GM21529 (cell line): Measurements from ENCODE around the gene TTC12.

Experiments
- ATAC-seq: cut with Tn5 transposase; IDR thresholded peaks from one replicate; pipeline ENCODE4 v1.9.1; 2021; ENCODE audit not compliant: unreplicated experiment

TTC12 gene, protein sequence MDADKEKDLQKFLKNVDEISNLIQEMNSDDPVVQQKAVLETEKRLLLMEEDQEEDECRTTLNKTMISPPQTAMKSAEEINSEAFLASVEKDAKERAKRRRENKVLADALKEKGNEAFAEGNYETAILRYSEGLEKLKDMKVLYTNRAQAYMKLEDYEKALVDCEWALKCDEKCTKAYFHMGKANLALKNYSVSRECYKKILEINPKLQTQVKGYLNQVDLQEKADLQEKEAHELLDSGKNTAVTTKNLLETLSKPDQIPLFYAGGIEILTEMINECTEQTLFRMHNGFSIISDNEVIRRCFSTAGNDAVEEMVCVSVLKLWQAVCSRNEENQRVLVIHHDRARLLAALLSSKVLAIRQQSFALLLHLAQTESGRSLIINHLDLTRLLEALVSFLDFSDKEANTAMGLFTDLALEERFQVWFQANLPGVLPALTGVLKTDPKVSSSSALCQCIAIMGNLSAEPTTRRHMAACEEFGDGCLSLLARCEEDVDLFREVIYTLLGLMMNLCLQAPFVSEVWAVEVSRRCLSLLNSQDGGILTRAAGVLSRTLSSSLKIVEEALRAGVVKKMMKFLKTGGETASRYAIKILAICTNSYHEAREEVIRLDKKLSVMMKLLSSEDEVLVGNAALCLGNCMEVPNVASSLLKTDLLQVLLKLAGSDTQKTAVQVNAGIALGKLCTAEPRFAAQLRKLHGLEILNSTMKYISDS

DNA sequence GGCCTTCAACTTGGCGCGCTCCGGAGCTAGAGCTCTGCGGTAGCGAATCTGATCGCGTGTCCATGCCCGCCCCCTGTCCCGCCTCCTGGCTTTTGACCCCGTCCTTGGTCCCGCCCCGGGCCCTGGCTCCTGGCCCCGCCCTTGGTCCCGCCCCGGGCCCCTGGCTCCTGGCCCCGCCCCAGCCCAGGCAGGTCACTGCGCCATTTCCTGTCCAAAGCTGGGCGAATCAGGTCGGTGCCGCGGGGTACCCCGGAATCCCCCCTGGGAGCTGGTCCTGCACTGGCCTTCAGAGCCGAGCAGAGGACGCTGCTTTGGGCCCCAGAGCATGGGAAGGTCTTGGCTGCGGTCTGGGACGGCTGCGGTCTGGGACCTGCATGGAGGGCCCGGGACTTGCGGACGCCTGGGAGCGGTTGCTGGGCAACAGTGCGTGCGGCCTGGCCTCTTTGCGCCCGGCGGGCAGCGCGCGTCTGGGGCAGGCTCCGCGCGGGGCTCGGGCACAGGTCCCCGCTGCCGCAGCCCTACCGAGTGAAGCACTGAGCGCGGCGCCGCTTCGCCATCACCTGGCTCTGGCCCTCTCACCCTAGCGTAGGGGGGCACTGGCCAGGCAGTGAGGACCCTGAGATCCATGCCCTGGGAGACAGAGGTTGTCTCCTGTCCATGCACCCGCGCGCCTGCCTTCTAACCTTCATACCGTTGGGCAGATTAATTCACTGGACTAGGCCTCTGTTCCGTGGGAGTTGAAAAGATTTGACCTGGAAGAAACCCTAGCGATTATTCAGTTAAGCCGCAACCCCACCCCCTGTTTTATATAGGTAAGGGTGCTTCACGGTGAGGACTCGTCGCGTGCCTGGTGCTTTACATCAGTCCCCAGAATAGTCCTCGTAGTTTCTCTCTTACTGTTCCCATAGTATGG lies at the start of gene TTC12:
Gene TTC12 (plus strand): TSS at position 195 of the 913 bp plus-strand sequence. CDS start 1,675 bp downstream, outside the sequence.
- peak; percentile 99 for ATAC-seq

DNA sequence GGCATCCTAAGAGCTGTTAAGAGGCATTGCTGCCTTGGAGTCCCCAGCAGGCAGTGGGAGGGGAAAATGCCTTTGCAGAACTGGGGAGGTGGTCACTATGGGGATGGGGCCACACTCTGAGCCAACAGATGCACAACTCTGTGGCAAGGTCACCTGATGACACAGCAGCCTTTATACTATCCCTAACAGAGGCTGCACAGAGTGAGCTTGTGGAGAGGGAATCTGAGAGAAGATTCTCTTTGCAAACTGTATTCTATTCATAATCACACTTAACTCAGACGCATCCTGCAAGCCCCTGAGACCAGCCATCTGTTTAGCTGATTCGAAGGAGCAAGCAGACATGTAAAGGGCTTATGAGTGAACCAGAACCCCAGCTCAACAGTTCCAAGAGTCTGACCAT lies 49.0 kb upstream of the TTC12 start:
- ATAC-seq = no peak

DNA sequence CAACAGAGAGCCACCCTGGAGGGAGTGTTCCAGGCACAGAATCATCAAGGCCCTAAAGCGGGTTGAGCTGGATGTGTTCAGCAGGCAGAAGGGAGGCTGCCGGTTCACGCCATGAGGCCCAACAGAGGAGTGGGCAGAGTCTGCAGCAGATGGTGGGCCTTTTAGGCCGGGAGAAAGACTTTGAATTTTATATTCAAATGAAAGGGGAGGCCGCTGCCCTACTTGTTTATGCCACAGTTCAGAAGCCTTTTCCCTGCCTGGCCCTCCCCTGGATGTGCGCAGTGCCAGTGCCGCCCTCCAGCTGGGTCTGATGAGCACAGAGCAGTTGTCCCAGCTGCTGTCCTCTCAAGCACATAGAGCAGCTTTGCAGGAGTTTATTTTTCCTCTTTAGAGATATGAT lies 46.9 kb upstream of the TTC12 start:
- no peak for ATAC-seq

DNA sequence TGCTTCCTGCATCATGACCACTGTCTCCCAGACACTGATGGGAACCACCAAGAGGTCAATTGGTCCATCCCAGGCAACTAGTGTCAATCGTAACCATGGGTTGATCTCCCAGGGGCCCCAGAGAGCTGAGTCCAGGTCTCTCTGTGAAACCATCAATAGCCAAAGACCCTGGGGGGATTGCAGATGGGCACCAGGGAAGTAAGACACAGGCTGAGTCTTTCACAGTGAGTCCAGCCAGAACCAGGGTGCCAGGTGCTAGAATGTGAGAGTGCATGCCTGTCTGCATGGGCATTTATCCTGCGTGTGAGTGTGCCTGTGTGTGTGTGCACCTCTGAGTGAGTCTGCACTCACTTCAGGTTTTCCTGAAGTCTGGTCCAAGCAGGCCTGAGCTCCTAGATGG lies 45.3 kb upstream of the TTC12 start:
- ATAC-seq = no peak

DNA sequence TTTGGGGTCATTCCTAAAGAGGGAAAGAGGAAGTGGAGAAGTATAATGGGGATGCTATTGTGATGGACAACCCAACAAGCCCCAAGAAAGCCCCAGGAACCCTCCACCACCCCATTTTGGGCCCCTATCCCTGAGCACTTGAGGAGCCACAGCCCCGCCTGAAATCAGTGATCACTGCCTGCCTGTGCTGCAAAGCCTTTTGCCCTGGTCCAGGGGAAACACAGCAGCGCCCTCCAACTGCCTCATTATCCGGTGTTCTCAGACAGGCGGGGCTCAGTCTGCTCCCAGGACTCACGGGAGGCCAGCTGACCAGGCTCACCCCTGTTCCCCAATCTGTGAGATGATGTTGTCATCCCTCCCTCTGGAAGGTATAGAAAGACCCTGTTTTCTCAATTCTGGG lies 44.7 kb upstream of the TTC12 start:
- no peak for ATAC-seq

DNA sequence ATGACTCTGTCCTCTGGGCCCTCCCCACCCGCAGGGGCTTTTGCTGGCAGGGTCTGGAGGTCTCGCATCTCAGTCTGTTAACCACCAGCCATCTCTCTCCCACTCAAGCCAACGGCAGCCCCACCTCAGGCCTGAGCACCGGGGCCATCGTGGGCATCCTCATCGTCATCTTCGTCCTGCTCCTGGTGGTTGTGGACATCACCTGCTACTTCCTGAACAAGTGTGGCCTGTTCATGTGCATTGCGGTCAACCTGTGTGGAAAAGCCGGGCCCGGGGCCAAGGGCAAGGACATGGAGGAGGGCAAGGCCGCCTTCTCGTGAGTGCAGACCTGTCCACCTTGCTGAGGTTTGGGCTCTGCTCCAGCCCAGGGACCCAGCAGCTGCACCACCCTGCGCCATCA lies 44.3 kb upstream of the TTC12 start:
- ATAC-seq = no peak

DNA sequence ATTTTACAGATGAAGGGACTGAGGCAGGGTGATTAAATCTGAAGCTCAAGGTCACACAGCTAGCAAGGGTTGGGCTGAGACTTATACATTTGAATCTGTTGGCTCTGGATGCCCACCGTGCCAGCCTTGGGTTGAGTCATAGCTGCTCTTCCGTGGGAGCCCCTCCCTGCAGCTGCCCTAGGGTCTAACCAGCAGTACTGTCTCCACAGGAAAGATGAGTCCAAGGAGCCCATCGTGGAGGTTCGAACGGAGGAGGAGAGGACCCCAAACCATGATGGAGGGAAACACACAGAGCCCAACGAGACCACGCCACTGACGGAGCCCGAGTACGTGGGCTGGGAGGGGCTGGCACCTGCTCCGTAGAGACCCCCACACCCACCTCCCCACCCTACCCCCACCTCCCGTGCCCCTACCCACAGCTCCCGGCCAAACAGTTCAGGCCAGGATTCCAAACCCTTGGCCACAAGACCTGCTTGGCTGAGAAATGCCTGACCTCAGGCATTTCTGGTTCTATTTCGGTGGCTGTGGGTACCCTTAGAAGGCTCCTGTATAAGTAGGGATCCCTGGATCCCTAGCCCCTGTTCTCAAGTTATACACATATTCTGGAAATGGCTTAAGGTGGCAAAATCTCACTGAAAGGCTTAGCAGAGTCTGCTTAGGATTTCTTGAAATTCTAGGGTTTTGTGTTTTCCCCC lies 42.7 kb upstream of the TTC12 start:
- ATAC-seq = no peak

DNA sequence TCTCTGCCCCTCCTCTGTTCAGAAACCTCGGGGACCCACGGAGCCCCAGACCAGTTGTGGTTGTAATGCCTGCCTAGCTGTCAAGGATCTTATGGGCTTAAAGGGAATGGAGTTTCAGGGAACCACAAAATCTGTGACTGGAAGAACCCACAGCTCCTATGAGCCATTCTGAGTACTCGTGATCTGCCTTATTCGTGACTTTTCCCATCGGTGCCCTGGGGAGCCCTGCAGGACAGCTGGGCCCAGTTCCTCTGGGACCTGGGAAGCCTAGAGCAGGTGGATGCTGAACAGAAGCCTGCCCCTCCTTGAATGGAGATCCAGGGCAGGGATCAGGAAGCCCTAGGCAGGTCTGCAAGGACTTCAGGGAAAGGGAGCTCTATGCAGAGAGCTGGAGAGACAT lies 42.1 kb upstream of the TTC12 start:
- ATAC-seq = no peak

DNA sequence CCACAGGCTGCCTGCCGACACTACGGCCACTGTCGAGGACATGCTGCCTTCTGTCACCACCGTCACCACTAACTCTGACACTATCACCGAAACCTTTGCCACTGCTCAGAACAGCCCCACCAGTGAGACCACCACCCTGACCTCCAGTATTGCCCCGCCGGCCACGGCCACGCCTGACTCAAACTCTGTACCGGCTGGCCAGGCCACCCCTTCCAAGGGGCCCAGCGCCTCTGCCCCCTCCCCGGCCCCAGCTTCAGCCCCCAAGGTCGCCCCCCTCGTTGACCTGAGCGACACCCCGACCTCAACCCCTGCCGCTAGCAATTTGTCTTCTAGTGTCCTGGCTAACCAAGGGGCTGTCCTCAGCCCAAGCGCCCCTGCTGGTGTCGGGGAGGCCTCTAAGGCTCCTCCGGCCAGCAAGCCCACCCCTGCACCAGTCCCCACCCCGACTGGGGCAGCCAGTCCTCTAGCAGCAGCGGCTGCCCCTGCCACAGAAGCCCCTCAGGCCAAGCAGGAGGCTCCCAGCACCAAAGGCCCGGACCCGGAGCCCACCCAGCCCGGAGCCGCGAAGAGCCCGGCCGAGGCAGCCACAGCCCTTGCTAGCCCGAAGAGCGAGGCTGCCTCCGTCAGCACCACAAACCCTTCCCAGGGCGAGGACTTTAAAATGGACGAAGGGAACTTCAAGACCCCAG lies 41.3 kb upstream of the TTC12 start:
- no peak for ATAC-seq

DNA sequence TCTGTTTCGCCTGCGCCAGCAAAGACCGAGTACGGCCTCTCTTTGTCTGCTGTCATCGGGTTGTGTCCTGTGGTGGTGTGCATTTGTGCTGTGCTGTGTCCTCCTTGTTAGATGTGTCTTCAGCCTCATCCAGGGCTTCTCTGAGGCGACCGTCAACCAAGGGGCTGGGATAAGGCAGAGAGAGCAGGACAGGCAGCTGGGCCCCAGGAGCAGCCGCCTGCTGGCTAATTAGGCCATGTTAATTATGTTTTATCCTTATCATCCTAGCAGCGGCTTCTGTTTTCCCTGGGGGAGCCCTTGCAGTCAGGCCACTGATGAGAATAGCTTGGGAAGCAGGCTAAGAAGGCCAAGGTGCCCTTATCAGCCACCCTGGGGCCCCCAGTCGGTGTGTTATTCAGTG lies 40.7 kb upstream of the TTC12 start:
- ATAC-seq = no peak

DNA sequence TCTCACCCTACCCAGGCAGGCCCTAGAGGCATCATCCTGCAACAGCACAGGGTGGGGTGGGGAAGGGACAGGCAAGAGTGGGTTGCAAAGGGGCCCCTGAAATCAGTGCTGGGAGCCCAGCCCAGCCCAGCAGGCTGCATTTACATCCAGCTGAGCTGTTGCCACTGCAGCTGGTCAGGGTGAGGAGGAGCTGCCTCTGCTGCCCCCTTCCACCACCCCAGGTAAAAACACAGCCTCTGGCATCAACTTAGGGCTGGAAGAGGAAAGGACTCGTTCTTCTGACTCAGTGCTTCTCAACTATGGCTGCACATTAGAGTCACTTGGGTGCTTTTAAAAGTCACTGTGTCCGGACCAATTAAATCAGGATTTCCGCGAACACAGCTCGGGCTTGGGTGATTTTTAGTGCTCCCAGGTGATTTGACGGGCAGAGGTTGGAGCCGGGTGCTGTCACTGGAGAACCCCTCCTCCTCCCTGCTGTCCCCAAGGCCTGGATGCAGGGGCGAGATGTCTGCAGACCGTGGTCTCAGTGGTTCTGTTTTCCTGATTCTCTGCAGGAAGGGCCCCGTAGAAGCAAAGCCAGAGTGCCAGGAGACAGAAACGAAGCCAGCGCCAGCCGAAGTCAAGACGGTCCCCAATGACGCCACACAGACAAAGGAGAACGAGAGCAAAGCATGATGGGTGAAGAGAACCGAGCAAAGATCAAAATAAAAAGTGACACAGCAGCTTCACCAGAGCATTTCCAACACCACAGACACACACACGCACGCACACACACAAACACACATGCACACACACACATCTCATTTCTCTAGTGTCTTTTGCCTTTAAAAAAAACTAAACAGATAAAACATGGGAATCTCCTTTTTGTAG lies 39.4 kb upstream of the TTC12 start:
- ATAC-seq = no peak

DNA sequence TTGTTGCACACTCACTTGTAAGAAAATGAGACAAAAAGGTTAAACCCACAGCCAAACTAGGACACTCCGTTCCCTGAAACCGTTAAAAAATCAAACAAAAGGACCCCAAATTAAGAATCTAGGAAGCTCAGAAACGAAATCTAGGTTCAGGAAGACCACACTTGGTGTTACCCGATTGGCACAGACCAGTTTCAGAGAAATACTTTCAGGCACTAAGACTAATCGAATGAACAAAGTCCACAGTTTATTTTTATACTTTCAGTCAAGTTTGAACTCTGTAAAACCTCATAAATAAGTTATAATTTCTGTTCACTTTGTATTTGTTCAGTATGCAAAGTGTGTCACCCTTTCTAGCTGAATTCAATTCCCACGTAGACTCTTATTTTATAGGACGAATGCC lies 38.8 kb upstream of the TTC12 start:
- no peak for ATAC-seq

DNA sequence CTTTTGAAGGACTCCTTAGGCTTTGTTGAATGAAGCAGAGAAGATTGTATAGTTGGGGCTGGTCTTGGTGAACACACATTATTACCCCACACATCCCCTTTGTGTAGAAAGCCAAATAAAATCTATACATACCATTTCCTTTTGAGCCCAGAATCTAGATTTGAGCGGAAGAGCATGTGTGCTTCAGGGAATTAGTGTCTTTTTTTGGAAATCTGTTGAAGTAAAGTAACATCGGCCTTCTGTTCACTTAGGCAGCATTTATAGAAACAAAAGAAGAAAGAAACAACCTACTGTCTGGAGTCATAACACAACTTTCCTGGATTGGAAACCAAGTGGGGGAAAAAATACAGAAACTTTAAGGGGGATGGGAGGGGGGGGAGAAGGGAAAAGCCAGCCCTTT lies 37.9 kb upstream of the TTC12 start:
- no peak for ATAC-seq

DNA sequence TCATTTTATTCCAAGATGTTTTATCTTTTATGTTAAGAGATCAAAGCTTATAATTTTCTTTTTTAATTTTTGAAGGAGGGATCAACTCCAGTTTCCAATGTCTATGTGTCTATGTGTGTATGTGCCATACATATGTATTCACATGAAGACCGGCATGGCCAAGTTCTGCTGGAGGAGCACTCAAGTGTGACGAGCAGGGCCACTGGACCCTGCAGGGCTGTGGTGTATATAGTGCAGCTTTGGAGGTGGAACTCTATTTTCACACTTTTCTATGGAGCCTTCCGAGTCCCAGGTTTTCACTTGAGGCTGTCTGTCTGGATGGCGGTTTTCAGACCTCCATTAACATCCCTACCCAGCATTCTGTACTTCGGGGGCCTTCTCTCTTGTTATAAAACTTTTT lies 36.5 kb upstream of the TTC12 start:
- ATAC-seq = no peak

DNA sequence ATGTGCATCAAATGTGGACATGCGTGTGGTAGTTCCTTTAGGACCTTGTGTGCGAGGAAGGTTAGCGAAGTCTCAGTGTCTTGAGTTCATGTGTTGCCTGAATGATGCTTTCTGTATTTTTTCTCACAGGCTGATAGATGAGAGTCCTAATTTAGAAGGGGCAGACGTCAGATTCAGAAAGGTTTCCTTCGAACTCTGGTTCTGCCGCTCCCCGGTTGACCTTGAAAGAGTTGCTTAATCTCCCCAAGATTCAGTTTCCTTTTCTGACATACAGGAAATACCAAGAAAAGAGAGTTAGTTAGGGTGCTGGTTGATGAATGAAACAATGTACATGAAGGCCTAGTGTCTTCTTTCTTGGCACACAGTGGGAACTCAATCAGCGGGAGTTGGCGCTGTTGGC lies 35.9 kb upstream of the TTC12 start:
- ATAC-seq = no peak

DNA sequence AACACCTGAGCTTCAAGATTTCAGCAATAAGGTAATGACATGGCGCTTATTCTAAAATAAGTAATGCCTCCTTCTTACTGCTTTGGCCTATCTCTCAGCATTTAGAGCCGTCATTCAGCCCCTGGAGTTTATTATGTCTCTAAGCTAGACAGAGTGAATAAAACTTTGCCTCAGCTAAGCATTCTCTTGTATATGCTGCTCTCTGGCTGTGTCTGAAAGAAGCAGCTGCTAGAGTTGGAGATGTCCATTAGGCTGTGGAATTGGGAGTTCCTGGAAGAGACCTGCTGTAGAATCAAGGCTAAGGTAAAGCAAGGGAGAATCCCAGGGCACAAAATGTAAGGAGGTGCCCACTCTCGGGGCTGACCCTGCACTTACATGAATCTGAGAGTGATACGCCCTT lies 35.5 kb upstream of the TTC12 start:
- no peak for ATAC-seq

DNA sequence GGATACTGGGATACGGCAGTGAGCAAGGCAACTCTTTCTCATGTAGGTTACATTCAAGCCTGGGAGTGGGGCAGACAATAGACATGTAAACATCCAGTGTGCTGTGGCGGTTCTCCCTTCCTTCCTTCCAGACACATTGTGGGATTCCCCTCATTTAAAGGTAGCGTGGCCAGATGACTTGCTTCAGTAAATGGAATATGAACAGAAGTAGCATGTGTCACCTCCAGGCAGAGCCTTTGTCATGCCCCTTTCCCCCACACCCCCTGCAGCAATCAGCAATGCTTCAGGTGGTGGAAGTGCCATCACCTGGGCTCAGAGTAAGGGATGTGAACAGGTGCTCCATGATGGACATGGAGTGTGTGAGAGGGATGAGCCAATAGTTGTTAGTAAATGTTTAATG lies 34.8 kb upstream of the TTC12 start:
- no peak for ATAC-seq

DNA sequence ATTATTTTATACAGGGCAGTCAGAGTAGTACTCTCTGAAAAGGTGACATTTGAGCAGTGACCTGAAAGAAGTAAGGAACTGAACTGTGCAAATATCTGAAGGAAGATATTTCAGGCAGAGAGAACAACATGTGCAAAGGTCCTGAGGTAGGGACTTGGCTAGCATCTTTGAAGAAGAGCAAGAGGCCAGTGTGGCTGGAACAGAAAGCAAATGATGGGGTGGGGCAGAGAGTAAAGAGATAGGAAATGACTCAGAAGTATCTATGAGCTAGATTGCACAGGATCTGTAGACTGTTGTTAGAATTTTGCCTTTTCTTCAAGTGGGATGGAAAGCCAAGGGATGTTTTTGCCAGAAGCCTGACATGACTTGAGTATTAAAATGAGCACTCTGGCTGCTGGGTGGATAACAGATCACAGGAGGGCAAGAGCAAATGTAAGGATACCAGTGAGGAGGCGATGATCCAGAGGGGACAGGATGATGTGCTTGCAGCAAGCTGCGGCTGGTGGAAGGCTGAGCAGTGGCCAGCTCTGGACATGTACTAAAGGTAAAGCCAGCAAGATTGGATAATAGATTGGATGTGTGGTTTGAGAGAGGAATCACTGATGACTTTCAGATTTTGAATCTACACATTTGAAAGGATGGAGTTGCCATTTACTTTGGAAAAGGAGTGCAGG lies 33.2 kb upstream of the TTC12 start:
- no peak for ATAC-seq

DNA sequence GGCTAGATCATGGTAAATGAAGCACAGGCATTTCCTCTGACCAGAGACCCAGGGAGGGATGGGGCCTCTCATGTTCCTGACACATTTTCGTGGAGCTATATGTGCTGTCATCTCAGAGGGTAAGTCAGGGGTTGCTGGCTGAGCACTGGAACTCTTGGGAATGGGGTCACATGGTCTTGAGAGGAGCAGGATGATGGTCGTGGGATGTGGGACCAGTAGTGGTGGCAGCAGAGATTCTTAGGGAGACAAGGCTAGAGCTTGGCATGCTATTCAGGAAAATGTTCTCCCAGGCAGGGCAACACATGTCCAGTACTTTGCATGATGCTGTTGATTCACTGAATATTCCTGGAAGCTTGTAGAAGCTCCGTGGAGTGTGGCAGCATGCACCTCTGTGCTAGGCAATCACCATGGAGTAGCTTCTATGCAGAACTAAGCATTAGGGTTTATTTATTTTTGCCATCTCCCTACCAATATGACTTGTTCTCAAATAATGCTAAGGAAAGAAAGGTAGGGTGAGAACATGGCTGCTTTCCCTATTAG lies 31.4 kb upstream of the TTC12 start:
- no peak for ATAC-seq
